Stimulated activated CD4-positive, alpha-beta T cell treated with anti-CD3 and anti-CD28 coated beads, TNF-alpha, amount 100 ng/mL, for 48 hours (primary cell): Measurements from ENCODE around the gene REC8.

Source experiments
- DNase-seq, 3 donors: peaks; one replicate each; pipeline ENCODE4 v3.0.0-alpha.2; 2020; ENCODE audit warnings: low read depth in 3 of 3

Gene REC8

GRCh38 chr14:24171422-24172260 is at the start of gene REC8:
REC8 (plus strand) TSS chr14:24172080; CDS start chr14:24172553, 473 bp downstream.
- DNase-seq = peak; percentile 42 to 62 (median 46)

- no peak for DNase-seq
These were observed 49.5 kb upstream of the REC8 start for GRCh38 chr14:24122416-24122815.

- no peak for DNase-seq
These were observed 49.0 kb upstream of the REC8 start for GRCh38 chr14:24122898-24123297.

GRCh38 chr14:24123424-24124417 is 48.2 kb upstream of the REC8 start:
- DNase-seq = no peak

- DNase-seq = no peak
These were observed 44.9 kb upstream of the REC8 start for GRCh38 chr14:24126939-24127338.

- DNase-seq = no peak
These were observed 44.2 kb upstream of the REC8 start for GRCh38 chr14:24127673-24128072.

GRCh38 chr14:24129410-24129998 is 42.4 kb upstream of the REC8 start:
- no peak for DNase-seq

- DNase-seq = no peak
These were observed 41.5 kb upstream of the REC8 start, which contains the start of gene FITM1 for GRCh38 chr14:24130380-24130716. FITM1 (plus strand) TSS chr14:24130659; CDS start chr14:24131564, 905 bp downstream.

- DNase-seq = no peak
These were observed 40.9 kb upstream of the REC8 start for GRCh38 chr14:24130717-24131548.

GRCh38 chr14:24131549-24131966 is 40.3 kb upstream of the REC8 start:
- no peak for DNase-seq

GRCh38 chr14:24132061-24132685 is 39.7 kb upstream of the REC8 start:
- DNase-seq = no peak

GRCh38 chr14:24132976-24133375 is 38.9 kb upstream of the REC8 start:
- DNase-seq = no peak

- no peak for DNase-seq
These were observed 38.1 kb upstream of the REC8 start for GRCh38 chr14:24133735-24134134.

GRCh38 chr14:24135584-24135833 is 36.4 kb upstream of the REC8 start:
- DNase-seq = no peak

- peak; percentile 89 to 95 (median 89) for DNase-seq
These were observed 35.8 kb upstream of the REC8 start, which contains the start of gene PSME1 for GRCh38 chr14:24135834-24136683. PSME1 (plus strand) TSS chr14:24136194; CDS start chr14:24136263, 69 bp downstream.

GRCh38 chr14:24136684-24137528 is 35.0 kb upstream of the REC8 start:
- DNase-seq = no peak

GRCh38 chr14:24137529-24138395 is 34.1 kb upstream of the REC8 start:
- no peak for DNase-seq
